Endothelial cell of umbilical vein (primary cell): ENCODE measurements around the gene AKAP12. TPM values are rescaled to one million over a fixed set of nuclear protein-coding genes. Genes with fewer than 3 reads are reported as not detected.

Experiments
- BruUV-seq: library from RNA; stranded (reverse); fragments of 400-500 nt; replicated peaks from 2 replicates; lab custom pipeline; 2021; lab: Mats Ljungman, UMichigan
- CTCF ChIA-PET: fragments of 300-600, 350-600 bp; sonication (Branson Sonifier 250); formaldehyde crosslinking; loops from one replicate; lab custom pipeline; 2021; ENCODE audit warnings: antibody characterized with exemption, inconsistent platforms; lab: Charles Lee
- POLR2A ChIA-PET: fragments of 300-600, 350-600 bp; sonication (Branson Sonifier 250); formaldehyde crosslinking; loops from one replicate; lab custom pipeline; 2021; ENCODE audit warnings: antibody characterized with exemption, inconsistent platforms; lab: Charles Lee
- DNase-seq: peaks from one replicate; pipeline ENCODE4 v3.0.0-alpha.2; 2011; ENCODE audit warnings: low read depth, low spot score
- FAIRE-seq: peaks from 2 replicates; lab custom pipeline; 2011; peaks lifted over from hg19 to GRCh38; lab: Jason Lieb, UNC
- H2AFZ ChIP-seq: 2 replicates; pipeline ENCODE4 v1.6.0; 2012; ENCODE audit warnings: low read depth, low read length, control low read depth, inconsistent platforms
- H3K27ac ChIP-seq: 2 replicates; pipeline ENCODE4 v1.5.1; 2011; ENCODE audit warnings: low read depth, mild to moderate bottlenecking, control low read depth, low read length, moderate library complexity; ENCODE audit not compliant: insufficient read depth
- H3K27me3 ChIP-seq, 2 experiments: 2 replicates each; pipeline versions ENCODE4 v1.6.0 to v1.6.1; 2011; ENCODE audit warnings: low read length in 2 of 2, mixed read lengths in 1 of 2; ENCODE audit not compliant: control insufficient read depth in 2 of 2, insufficient read depth in 2 of 2
- H3K36me3 ChIP-seq, 2 experiments: 2 replicates in 1 of 2; 3 replicates in 1 of 2; pipeline ENCODE4 v1.5.1; 2011; ENCODE audit warnings: low read length in 2 of 2, mild to moderate bottlenecking in 1 of 2, moderate library complexity in 1 of 2; ENCODE audit not compliant: control insufficient read depth in 2 of 2, insufficient read depth in 2 of 2; ENCODE audit errors: extremely low read depth in 1 of 2
- H3K4me1 ChIP-seq: 3 replicates; pipeline ENCODE4 v1.5.1; 2011; ENCODE audit warnings: mild to moderate bottlenecking, low read length; ENCODE audit not compliant: control insufficient read depth, insufficient read depth; ENCODE audit errors: extremely low read depth
- H3K4me2 ChIP-seq: 2 replicates; pipeline ENCODE4 v1.6.1; 2011; ENCODE audit warnings: low read length, control low read depth, mixed read lengths; ENCODE audit not compliant: insufficient read depth
- H3K4me3 ChIP-seq, 3 experiments: fragments of 200-600 bp in 1 of 3; sonication (generic), shearing (Covaris generic) in 1 of 3; replicated peaks in 1 of 3; 2 replicates each; pipeline ENCODE4 v1.5.1; 2011 to 2016; ENCODE audit warnings: control low read depth in 3 of 3, low read length in 3 of 3, mild to moderate bottlenecking in 2 of 3, inconsistent platforms in 1 of 3, low read depth in 1 of 3, moderate library complexity in 1 of 3; ENCODE audit not compliant: insufficient read depth in 1 of 3
- H3K79me2 ChIP-seq: 2 replicates; pipeline ENCODE4 v1.6.0; 2012; ENCODE audit warnings: low read length, inconsistent platforms; ENCODE audit not compliant: control insufficient read depth, insufficient read depth
- H3K9ac ChIP-seq: replicated peaks from 2 replicates; pipeline ENCODE3; 2011; ENCODE audit warnings: low read length, control low read depth; ENCODE audit not compliant: insufficient read depth; ENCODE audit errors: extremely low read depth
- H3K9me1 ChIP-seq: replicated peaks from 3 replicates; pipeline ENCODE4 v1.6.0; 2011; ENCODE audit warnings: mild to moderate bottlenecking, low read length; ENCODE audit not compliant: control insufficient read depth, insufficient read depth; ENCODE audit errors: extremely low read depth
- H3K9me3 ChIP-seq: replicated peaks from 2 replicates; pipeline ENCODE4 v1.5.1; 2012; ENCODE audit warnings: low read length, inconsistent platforms; ENCODE audit not compliant: control insufficient read depth, insufficient read depth
- H4K20me1 ChIP-seq: replicated peaks from 2 replicates; pipeline ENCODE3; 2011; ENCODE audit warnings: mild to moderate bottlenecking, low read length; ENCODE audit not compliant: control insufficient read depth, insufficient read depth; ENCODE audit errors: extremely low read depth
- CTCF ChIP-seq, 2 donors: IDR thresholded peaks; 1 replicate in 1 of 2; 2 replicates in 1 of 2; pipeline ENCODE4 v1.5.1; 2011; ENCODE audit warnings: low read length in 2 of 2, mild to moderate bottlenecking in 2 of 2, moderate library complexity in 2 of 2, control low read depth in 1 of 2, inconsistent platforms in 1 of 2, low read depth in 1 of 2; ENCODE audit not compliant: insufficient read depth in 1 of 2; ENCODE audit errors: extremely low read depth in 1 of 2
- EZH2 ChIP-seq: IDR thresholded peaks from 2 replicates; pipeline ENCODE4 v1.6.1; 2012; ENCODE audit warnings: borderline replicate concordance, low read depth, mild to moderate bottlenecking, moderate library complexity, low read length, inconsistent platforms; ENCODE audit not compliant: severe bottlenecking
- FOS ChIP-seq: IDR thresholded peaks from 2 replicates; pipeline ENCODE4 v1.6.1; 2011; ENCODE audit warnings: mild to moderate bottlenecking, low read length, moderate library complexity, borderline replicate concordance; ENCODE audit not compliant: insufficient read depth
- GATA2 ChIP-seq: IDR thresholded peaks from 2 replicates; pipeline ENCODE4 v1.7.0; 2011; ENCODE audit warnings: low read depth, mild to moderate bottlenecking, moderate library complexity, mixed read lengths, low read length; ENCODE audit not compliant: insufficient read length, insufficient read depth
- JUN ChIP-seq: IDR thresholded peaks from 2 replicates; pipeline ENCODE4 v1.6.1; 2011; ENCODE audit warnings: borderline replicate concordance, low read depth; ENCODE audit not compliant: insufficient read length, insufficient read depth
- MAX ChIP-seq: IDR thresholded peaks from 2 replicates; pipeline ENCODE4 v1.6.1; 2011; ENCODE audit not compliant: insufficient read depth, insufficient read length
- MYC ChIP-seq: IDR thresholded peaks from one replicate; pipeline ENCODE4 v1.6.1; 2011; ENCODE audit warnings: mild to moderate bottlenecking, low read depth, low read length
- POLR2A ChIP-seq: IDR thresholded peaks from 2 replicates; pipeline ENCODE4 v1.6.1; 2012; ENCODE audit warnings: low read depth, mild to moderate bottlenecking, control low read depth, low read length
- POLR2AphosphoS5 ChIP-seq: IDR thresholded peaks from 2 replicates; pipeline ENCODE4 v1.6.1; 2012; ENCODE audit warnings: low read depth, mild to moderate bottlenecking, control low read depth, low read length, moderate library complexity; ENCODE audit not compliant: insufficient read depth
- dilution Hi-C: fragments of 300-500 bp; cut with MboI; formaldehyde crosslinking; loops from one replicate; pipeline ENCODE4 v1.15.0; 2019; ENCODE audit warnings: low sequenced_read_pairs; ENCODE audit not compliant: extremely low pct_ligation_motif_present
- intact Hi-C: fragments of 100-400 bp; cut with micrococcal nuclease; formaldehyde crosslinking; loops from one replicate; pipeline ENCODE4 v1.10.0; 2022
- polyA plus RNA-seq, 4 experiments: library from polyadenylated mRNA; depleted of rRNA in 3 of 4; stranded (reverse) in 3 of 4; unstranded in 1 of 4; fragments of >200 nt; gene quantifications; 2 replicates each; pipeline versions ENCODE4 v1.2.1 to v1.2.3, GENCODE V29; 2011 to 2012; ENCODE audit warnings: missing spikeins in 1 of 4
- total RNA-seq: library from RNA; stranded (reverse); gene quantifications from 2 replicates; pipeline ENCODE4 v1.2.3, GENCODE V29; 2021

AKAP12 gene
- total and polyA plus RNA-seq, 2 donors (not counting 3 experiments of a cell fraction or from before 2014, with no cell fraction given): 46.9 to 340 TPM

- H4K20me1 ChIP-seq: no peaks in the 10 kb centered on the region
- no peak overlapping the region for H3K27ac ChIP-seq
- intact Hi-C loops: no loop called here
- no peaks in the 10 kb centered on the region for H3K4me1 ChIP-seq
- TF ChIP-seq POLR2A: no peak
- no peaks in the 10 kb centered on the region for H3K36me3 ChIP-seq
- H3K9ac ChIP-seq: no peak overlapping the region
- DNase-seq: no peak
- H3K9me3 ChIP-seq: no peaks in the 10 kb centered on the region
- no peaks in the 10 kb centered on the region for H3K9me1 ChIP-seq
- dilution Hi-C loops: no loop called here
- no peak overlapping the region for H3K4me2 ChIP-seq
- no peaks in the 10 kb centered on the region for H3K79me2 ChIP-seq
- ChIA-PET CTCF (interaction anchor here (0.6 to 1.3 kb wide), 2 partner anchors 8 to 10 kb away, joined by 3 to 4 read pairs; no protein-coding TSS in a partner anchor), POLR2A (no interaction called here)
- FAIRE-seq: no peak
- no peak overlapping the region for H3K4me3 ChIP-seq
- no TSS peak for BruUV-seq
- H2AFZ ChIP-seq: no peak overlapping the region
- no peaks in the 10 kb centered on the region for H3K27me3 ChIP-seq
Observed at GRCh38 chr6:151205721-151206600, 33.8 kb upstream of the AKAP12 start.

GRCh38 chr6:151207674-151208073 is 32.1 kb upstream of the AKAP12 start:
- no peaks in the 10 kb centered on the region for H3K27me3 ChIP-seq
- no peak overlapping the region for H3K4me2 ChIP-seq
- TF ChIP-seq FOS: no peak
- TF ChIP-seq GATA2: no peak
- TF ChIP-seq CTCF (IDR thresholded peaks at IDR 0.05; ENCODE audit: extremely low read depth in 1 of 2, insufficient read depth in 1 of 2, low read depth in 1 of 2, low read length in 2 of 2): no peak
- TF ChIP-seq MAX: no peak
- TF ChIP-seq JUN: no peak
- no peak for TF ChIP-seq MYC
- no peak for TF ChIP-seq POLR2AphosphoS5
- TF ChIP-seq EZH2: no peak
- no peak for TF ChIP-seq POLR2A
- H3K4me3 ChIP-seq: no peak overlapping the region
- no TSS peak for BruUV-seq
- no peaks in the 10 kb centered on the region for H3K79me2 ChIP-seq
- intact Hi-C loops: no loop called here
- H3K9me3 ChIP-seq: no peaks in the 10 kb centered on the region
- no peak overlapping the region for H2AFZ ChIP-seq
- no peaks in the 10 kb centered on the region for H3K36me3 ChIP-seq
- no peak overlapping the region for H3K9ac ChIP-seq
- no peak for FAIRE-seq
- H4K20me1 ChIP-seq: no peaks in the 10 kb centered on the region
- no peaks in the 10 kb centered on the region for H3K9me1 ChIP-seq
- no peak for DNase-seq
- POLR2A ChIA-PET: no interaction called here
- H3K27ac ChIP-seq: no peak overlapping the region
- dilution Hi-C loops: no loop called here
- CTCF ChIA-PET: no interaction called here
- no peaks in the 10 kb centered on the region for H3K4me1 ChIP-seq
